ENCODE data around the gene CLASP1.

CLASP1 gene

GRCh38 chr2:121627525-121628050 lies 21.7 kb downstream of the CLASP1 start:
- Histone ChIP-seq H3K36me3 (replicated peaks; ENCODE audit: low read depth, low read length) (peaks cover 12% of the 10 kb centered on the region), H3K27ac (ENCODE audit: low read length) (no peak overlapping the region), H2AFZ (ENCODE audit: low read depth, low read length) (no peak overlapping the region), H3K27me3 (ENCODE audit: low read depth, low read length) (no peaks in the 10 kb centered on the region), H3K79me2 (ENCODE audit: low read length) (peaks cover 68% of the 10 kb centered on the region), H3K4me3 (ENCODE audit: low read length) (no peak overlapping the region), H3K9ac (ENCODE audit: low read length) (no peak overlapping the region), H3K4me1 (ENCODE audit: low read length) (no peaks in the 10 kb centered on the region), H3K4me2 (ENCODE audit: low read length) (no peak overlapping the region), H4K20me1 (ENCODE audit: insufficient read depth, low read length) (peaks cover 26% of the 10 kb centered on the region), H3K9me3 (ENCODE audit: insufficient read depth, low read length) (no peaks in the 10 kb centered on the region)
- TF ChIP-seq CTCF (IDR thresholded peaks at IDR 0.05; ENCODE audit: low read depth, low read length) (no peak), EZH2phosphoT487 (IDR thresholded peaks at IDR 0.05; ENCODE audit: low read depth) (no peak)

GRCh38 chr2:121626777-121627524 lies 22.3 kb downstream of the CLASP1 start:
- peaks cover 61% of the 10 kb centered on the region for H3K79me2 ChIP-seq (ENCODE audit: low read length)
- no peak overlapping the region for H3K27ac ChIP-seq (ENCODE audit: low read length)
- peaks cover 12% of the 10 kb centered on the region for H3K36me3 ChIP-seq (replicated peaks; ENCODE audit: low read depth, low read length)
- no peak overlapping the region for H3K9ac ChIP-seq (ENCODE audit: low read length)
- H4K20me1 ChIP-seq (ENCODE audit: insufficient read depth, low read length) = peaks cover 26% of the 10 kb centered on the region
- H2AFZ ChIP-seq (ENCODE audit: low read depth, low read length) = no peak overlapping the region
- H3K9me3 ChIP-seq (ENCODE audit: insufficient read depth, low read length) = no peaks in the 10 kb centered on the region
- H3K4me1 ChIP-seq (ENCODE audit: low read length) = no peaks in the 10 kb centered on the region
- no peak for TF ChIP-seq CTCF (IDR thresholded peaks at IDR 0.05; ENCODE audit: low read depth, low read length)
- no peak for TF ChIP-seq EZH2phosphoT487 (IDR thresholded peaks at IDR 0.05; ENCODE audit: low read depth)
- no peaks in the 10 kb centered on the region for H3K27me3 ChIP-seq (ENCODE audit: low read depth, low read length)
- no peak overlapping the region for H3K4me3 ChIP-seq (ENCODE audit: low read length)
- no peak overlapping the region for H3K4me2 ChIP-seq (ENCODE audit: low read length)

GRCh38 chr2:121625953-121626352 lies 23.3 kb downstream of the CLASP1 start:
- H3K27me3 ChIP-seq (ENCODE audit: low read depth, low read length) = no peaks in the 10 kb centered on the region
- H3K9ac ChIP-seq (ENCODE audit: low read length) = no peak overlapping the region
- H2AFZ ChIP-seq (ENCODE audit: low read depth, low read length) = no peak overlapping the region
- TF ChIP-seq CTCF (IDR thresholded peaks at IDR 0.05; ENCODE audit: low read depth, low read length) (no peak), EZH2phosphoT487 (IDR thresholded peaks at IDR 0.05; ENCODE audit: low read depth) (no peak)
- no peaks in the 10 kb centered on the region for H3K9me3 ChIP-seq (ENCODE audit: insufficient read depth, low read length)
- H3K79me2 ChIP-seq (ENCODE audit: low read length) = peaks cover 61% of the 10 kb centered on the region
- peaks cover 12% of the 10 kb centered on the region for H3K36me3 ChIP-seq (replicated peaks; ENCODE audit: low read depth, low read length)
- no peak overlapping the region for H3K4me3 ChIP-seq (ENCODE audit: low read length)
- no peaks in the 10 kb centered on the region for H3K4me1 ChIP-seq (ENCODE audit: low read length)
- peaks cover 26% of the 10 kb centered on the region for H4K20me1 ChIP-seq (ENCODE audit: insufficient read depth, low read length)
- no peak overlapping the region for H3K4me2 ChIP-seq (ENCODE audit: low read length)
- no peak overlapping the region for H3K27ac ChIP-seq (ENCODE audit: low read length)

GRCh38 chr2:121617042-121617599 lies 32.1 kb downstream of the CLASP1 start:
- Histone ChIP-seq H3K4me2 (ENCODE audit: low read length) (no peak overlapping the region), H3K36me3 (replicated peaks; ENCODE audit: low read depth, low read length) (no peaks in the 10 kb centered on the region), H3K27ac (ENCODE audit: low read length) (no peak overlapping the region), H3K4me3 (ENCODE audit: low read length) (no peak overlapping the region), H3K27me3 (ENCODE audit: low read depth, low read length) (no peaks in the 10 kb centered on the region), H3K4me1 (ENCODE audit: low read length) (peaks cover 1% of the 10 kb centered on the region), H4K20me1 (ENCODE audit: insufficient read depth, low read length) (peaks cover 21% of the 10 kb centered on the region), H3K9me3 (ENCODE audit: insufficient read depth, low read length) (no peaks in the 10 kb centered on the region), H3K79me2 (ENCODE audit: low read length) (peaks cover 39% of the 10 kb centered on the region), H3K9ac (ENCODE audit: low read length) (no peak overlapping the region), H2AFZ (ENCODE audit: low read depth, low read length) (no peak overlapping the region)
- TF ChIP-seq CTCF (IDR thresholded peaks at IDR 0.05; ENCODE audit: low read depth, low read length) = no peak
- TF ChIP-seq EZH2phosphoT487 (IDR thresholded peaks at IDR 0.05; ENCODE audit: low read depth) = no peak
